ENCODE results near the gene CUL4A.

DNA sequence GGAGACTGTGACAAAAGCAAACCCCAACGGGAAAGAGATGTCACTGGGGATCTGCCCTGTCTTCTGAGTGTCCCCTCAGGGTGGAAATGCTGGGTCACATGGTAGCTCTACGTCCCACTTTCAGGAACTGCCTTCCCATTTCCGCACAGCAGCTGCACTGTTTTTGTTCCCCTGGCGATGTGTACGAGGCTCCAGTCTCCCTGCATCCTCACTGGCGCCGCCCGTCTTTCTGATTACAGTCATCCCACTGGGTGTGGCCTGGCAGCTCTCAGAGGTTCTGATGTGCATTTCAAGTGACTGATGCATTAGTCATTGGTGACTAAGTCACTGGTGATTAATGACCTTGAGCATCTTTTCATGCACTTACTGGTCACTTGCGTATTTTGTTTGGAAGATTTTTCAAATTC, 22.1 kb upstream of the CUL4A start:
- TF ChIP-seq NFRKB (IDR thresholded peaks at IDR 0.05) (no peak), FOXM1 (IDR thresholded peaks at IDR 0.05; ENCODE audit: borderline replicate concordance) (no peak), SUZ12 (IDR thresholded peaks at IDR 0.05) (no peak), FOXA1 (IDR thresholded peaks at IDR 0.05) (no peak), SP1 (IDR thresholded peaks at IDR 0.05) (no peak), BHLHE40 (IDR thresholded peaks at IDR 0.05; ENCODE audit: borderline replicate concordance) (no peak), LEF1 (IDR thresholded peaks at IDR 0.05; ENCODE audit: borderline replicate concordance) (no peak), CTBP1 (IDR thresholded peaks at IDR 0.05; ENCODE audit: borderline replicate concordance) (no peak), ELF4 (IDR thresholded peaks at IDR 0.05) (no peak), FOXK2 (IDR thresholded peaks at IDR 0.05) (no peak)
- TF ChIP-seq, protein P1, sequence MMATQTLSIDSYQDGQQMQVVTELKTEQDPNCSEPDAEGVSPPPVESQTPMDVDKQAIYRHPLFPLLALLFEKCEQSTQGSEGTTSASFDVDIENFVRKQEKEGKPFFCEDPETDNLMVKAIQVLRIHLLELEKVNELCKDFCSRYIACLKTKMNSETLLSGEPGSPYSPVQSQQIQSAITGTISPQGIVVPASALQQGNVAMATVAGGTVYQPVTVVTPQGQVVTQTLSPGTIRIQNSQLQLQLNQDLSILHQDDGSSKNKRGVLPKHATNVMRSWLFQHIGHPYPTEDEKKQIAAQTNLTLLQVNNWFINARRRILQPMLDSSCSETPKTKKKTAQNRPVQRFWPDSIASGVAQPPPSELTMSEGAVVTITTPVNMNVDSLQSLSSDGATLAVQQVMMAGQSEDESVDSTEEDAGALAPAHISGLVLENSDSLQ (IDR thresholded peaks at IDR 0.05) = no peak
